MM.1S (cell line): ENCODE measurements around the gene CREB5.

Experiments
- DNase-seq: peaks from one replicate; pipeline ENCODE4 v3.0.0-alpha.2; 2015
- H2AFZ ChIP-seq: fragments of 300-600 bp; sonication (generic); 2 replicates; pipeline ENCODE4 v1.6.0; 2016; ENCODE audit warnings: antibody characterized with exemption, low read length
- H3F3A ChIP-seq: fragments of 300-600 bp; sonication (generic); 2 replicates; pipeline ENCODE4 v1.6.1; 2016; ENCODE audit warnings: mild to moderate bottlenecking, antibody characterized with exemption, low read length, moderate library complexity, mixed read lengths; ENCODE audit not compliant: insufficient read depth
- H3K27ac ChIP-seq: fragments of 300-600 bp; sonication (generic); 2 replicates; pipeline ENCODE4 v1.5.1; 2016; ENCODE audit warnings: mild to moderate bottlenecking, low read length
- H3K27me3 ChIP-seq: fragments of 300-600 bp; sonication (generic); replicated peaks from 2 replicates; pipeline ENCODE4 v1.6.0; 2016; ENCODE audit warnings: low read length; ENCODE audit not compliant: insufficient read depth
- H3K36me3 ChIP-seq: fragments of 300-600 bp; sonication (generic); replicated peaks from 2 replicates; pipeline ENCODE4 v1.6.1; 2016; ENCODE audit warnings: mild to moderate bottlenecking, low read length, mixed read lengths; ENCODE audit not compliant: insufficient read depth
- H3K4me1 ChIP-seq: fragments of 300-600 bp; sonication (generic); 2 replicates; pipeline ENCODE4 v1.6.1; 2016; ENCODE audit warnings: low read length, mixed read lengths
- H3K4me2 ChIP-seq: fragments of 300-600 bp; sonication (generic); 2 replicates; pipeline ENCODE4 v1.6.0; 2016; ENCODE audit warnings: low read depth, low read length
- H3K4me3 ChIP-seq: fragments of 300-600 bp; sonication (generic); 2 replicates; pipeline ENCODE4 v1.5.1; 2016; ENCODE audit warnings: low read length, mixed read lengths
- H3K79me2 ChIP-seq: fragments of 300-600 bp; sonication (generic); 2 replicates; pipeline ENCODE4 v1.6.1; 2016; ENCODE audit warnings: mixed run types, low read length, mixed read lengths
- H3K9ac ChIP-seq: fragments of 300-600 bp; sonication (generic); 2 replicates; pipeline ENCODE4 v1.6.1; 2016; ENCODE audit warnings: low read length, mixed read lengths
- H3K9me2 ChIP-seq: fragments of 300-600 bp; sonication (generic); replicated peaks from 2 replicates; pipeline ENCODE4 v1.6.1; 2016; ENCODE audit warnings: mild to moderate bottlenecking, low read length, mixed read lengths; ENCODE audit not compliant: insufficient read depth
- H3K9me3 ChIP-seq: fragments of 300-600 bp; sonication (generic); replicated peaks from 2 replicates; pipeline ENCODE4 v1.6.1; 2016; ENCODE audit warnings: mild to moderate bottlenecking, low read length, mixed read lengths; ENCODE audit not compliant: insufficient read depth
- H4K20me1 ChIP-seq: fragments of 300-600 bp; sonication (generic); 2 replicates; pipeline ENCODE4 v1.6.1; 2016; ENCODE audit warnings: mild to moderate bottlenecking, low read length, moderate library complexity, mixed read lengths; ENCODE audit not compliant: insufficient read depth
- EZH2 ChIP-seq: fragments of 300-600 bp; sonication (generic); optimal IDR thresholded peaks from 2 replicates; pipeline ENCODE3; 2017; ENCODE audit warnings: low read depth, mild to moderate bottlenecking, antibody characterized with exemption, low read length, mixed read lengths
- EZH2phosphoT487 ChIP-seq: fragments of 300-600 bp; sonication (generic); IDR thresholded peaks from 2 replicates; pipeline ENCODE4 v1.6.1; 2018; ENCODE audit warnings: antibody characterized with exemption, low read length
- TF ChIP-seq, protein P1 (sequence below): fragments of 300-600 bp; sonication (generic); IDR thresholded peaks from 2 replicates; pipeline ENCODE4 v1.5.1; 2016; ENCODE audit warnings: antibody characterized with exemption, low read length, mixed read lengths

Gene CREB5

DNA sequence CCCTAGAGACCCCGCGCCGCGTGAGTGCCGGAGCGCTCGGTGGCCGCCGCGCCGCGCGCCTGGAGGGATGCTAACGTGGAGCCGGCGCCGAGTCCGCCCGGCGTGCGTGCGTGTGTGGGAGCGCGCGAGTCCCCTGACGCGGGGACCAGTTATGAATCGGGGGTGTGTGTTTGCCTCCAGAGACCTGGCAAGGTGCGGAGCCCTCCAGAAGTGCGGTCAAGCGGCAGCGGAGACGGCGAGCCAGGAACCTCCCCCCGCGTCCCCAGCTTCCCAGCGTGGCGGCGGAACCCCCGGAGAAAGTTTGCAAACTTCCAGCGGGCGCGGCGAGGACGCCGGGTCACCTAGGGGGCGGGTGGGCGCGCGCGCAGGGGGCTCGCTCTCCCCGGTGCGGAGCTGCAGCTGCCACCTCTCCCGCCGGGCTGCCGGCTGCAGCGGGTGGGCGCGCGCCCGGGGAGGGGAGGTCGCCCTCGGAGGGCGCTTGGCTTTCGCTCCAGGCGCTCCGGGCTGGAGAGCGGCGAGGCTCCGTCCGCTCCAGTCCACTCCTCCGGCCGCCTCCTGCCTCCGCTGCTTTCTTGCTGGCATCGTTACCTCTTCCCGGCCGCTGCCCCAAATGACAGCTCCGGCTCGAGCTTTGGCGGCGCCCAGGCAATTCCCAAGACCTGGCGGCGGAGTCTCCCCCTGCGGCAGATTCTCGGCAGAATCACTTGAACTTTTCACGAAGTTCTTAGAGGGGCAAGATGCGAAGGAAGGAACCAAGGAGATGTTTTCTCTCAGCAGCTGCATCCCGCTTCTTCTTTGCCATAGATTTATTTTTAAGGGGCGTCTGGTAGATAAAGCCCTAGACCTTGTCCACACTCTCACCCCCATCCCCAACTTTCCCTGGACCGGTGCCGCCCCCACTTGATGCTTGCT is 2.3 kb upstream of the CREB5 start:
- H3K36me3 ChIP-seq: no peaks in the 10 kb centered on the region
- no peak for DNase-seq
- peak overlapping the region; percentile 100 for H3K4me2 ChIP-seq
- H3K4me3 ChIP-seq: peak overlapping the region; percentile 76
- H3K9me3 ChIP-seq: no peaks in the 10 kb centered on the region
- H3K27ac ChIP-seq: no peak overlapping the region
- H3K79me2 ChIP-seq: no peaks in the 10 kb centered on the region
- H3K4me1 ChIP-seq: 0 out of 2 replicates have a peak, but pooled peaks cover 3% of the 10 kb centered on the region
- peak overlapping the region; percentile 91 for H2AFZ ChIP-seq
- TF ChIP-seq EZH2: no peak
- TF ChIP-seq EZH2phosphoT487: no peak
- TF ChIP-seq, protein P1, sequence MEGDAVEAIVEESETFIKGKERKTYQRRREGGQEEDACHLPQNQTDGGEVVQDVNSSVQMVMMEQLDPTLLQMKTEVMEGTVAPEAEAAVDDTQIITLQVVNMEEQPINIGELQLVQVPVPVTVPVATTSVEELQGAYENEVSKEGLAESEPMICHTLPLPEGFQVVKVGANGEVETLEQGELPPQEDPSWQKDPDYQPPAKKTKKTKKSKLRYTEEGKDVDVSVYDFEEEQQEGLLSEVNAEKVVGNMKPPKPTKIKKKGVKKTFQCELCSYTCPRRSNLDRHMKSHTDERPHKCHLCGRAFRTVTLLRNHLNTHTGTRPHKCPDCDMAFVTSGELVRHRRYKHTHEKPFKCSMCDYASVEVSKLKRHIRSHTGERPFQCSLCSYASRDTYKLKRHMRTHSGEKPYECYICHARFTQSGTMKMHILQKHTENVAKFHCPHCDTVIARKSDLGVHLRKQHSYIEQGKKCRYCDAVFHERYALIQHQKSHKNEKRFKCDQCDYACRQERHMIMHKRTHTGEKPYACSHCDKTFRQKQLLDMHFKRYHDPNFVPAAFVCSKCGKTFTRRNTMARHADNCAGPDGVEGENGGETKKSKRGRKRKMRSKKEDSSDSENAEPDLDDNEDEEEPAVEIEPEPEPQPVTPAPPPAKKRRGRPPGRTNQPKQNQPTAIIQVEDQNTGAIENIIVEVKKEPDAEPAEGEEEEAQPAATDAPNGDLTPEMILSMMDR: no peak
- H3K27me3 ChIP-seq: peaks cover 23% of the 10 kb centered on the region
- no peaks in the 10 kb centered on the region for H4K20me1 ChIP-seq
- H3K9me2 ChIP-seq: no peaks in the 10 kb centered on the region
- no peaks in the 10 kb centered on the region; the same call in 1 of the 2 replicates for H3F3A ChIP-seq
- peak overlapping the region; percentile 58 for H3K9ac ChIP-seq

DNA sequence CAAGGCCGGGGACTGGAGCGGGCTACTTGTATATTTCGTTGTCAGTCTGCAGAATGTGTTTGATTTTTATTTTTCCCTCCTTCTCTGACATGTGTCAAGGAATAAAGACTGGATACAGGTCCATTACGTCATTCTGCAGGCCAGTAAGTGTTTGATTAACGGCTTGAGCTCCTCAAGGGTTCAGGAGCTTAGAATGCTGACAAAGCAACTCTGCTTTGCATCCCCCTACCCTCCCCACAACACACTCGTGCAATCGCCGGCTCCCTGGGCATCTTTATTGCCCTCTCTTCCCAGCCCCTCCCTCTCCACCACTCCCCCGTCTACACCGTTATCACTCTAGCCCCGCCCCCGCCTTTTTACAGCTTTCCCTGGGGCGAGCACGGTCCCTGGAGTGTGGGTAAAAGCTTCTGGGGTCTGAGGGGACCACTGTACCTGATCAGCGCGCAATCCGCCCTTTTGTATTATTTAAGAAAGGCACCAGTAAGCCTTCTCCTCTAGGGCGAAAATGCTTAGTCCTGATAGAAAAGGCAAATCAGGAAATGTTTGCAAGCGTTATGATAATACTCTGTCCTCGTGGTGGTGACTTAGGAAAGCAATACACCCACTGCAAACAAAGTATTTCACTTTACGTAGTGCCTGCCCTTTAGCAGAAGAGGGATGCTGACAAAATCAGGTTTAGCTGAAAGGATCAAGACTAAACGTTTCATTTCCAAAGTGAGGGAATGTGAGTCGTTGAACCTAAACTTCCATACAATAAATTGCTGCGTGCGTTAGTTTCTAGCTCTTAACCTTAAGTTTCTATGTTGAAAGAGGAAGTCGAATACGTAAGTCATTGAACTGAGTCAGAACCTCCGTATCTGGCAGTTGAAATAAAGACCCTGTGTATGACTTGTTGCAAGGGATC is 1.4 kb upstream of the CREB5 start:
- H3K27ac ChIP-seq: no peak overlapping the region
- no peaks in the 10 kb centered on the region for H3K9me2 ChIP-seq
- H3K36me3 ChIP-seq: no peaks in the 10 kb centered on the region
- no peaks in the 10 kb centered on the region for H3K9me3 ChIP-seq
- no peak for DNase-seq
- 0 out of 2 replicates have a peak, but pooled peaks cover 3% of the 10 kb centered on the region for H3K4me1 ChIP-seq
- no peak overlapping the region for H3K4me3 ChIP-seq
- H3K4me2 ChIP-seq: peak overlapping the region; percentile 100; the same call in 1 of the 2 replicates
- H3K27me3 ChIP-seq: peaks cover 23% of the 10 kb centered on the region
- H4K20me1 ChIP-seq: no peaks in the 10 kb centered on the region
- no peak for TF ChIP-seq EZH2phosphoT487
- TF ChIP-seq EZH2: no peak
- TF ChIP-seq, protein P1: no peak
- H3K79me2 ChIP-seq: no peaks in the 10 kb centered on the region
- H2AFZ ChIP-seq: no peak overlapping the region
- H3F3A ChIP-seq: no peaks in the 10 kb centered on the region; the same call in 1 of the 2 replicates
- no peak overlapping the region for H3K9ac ChIP-seq

DNA sequence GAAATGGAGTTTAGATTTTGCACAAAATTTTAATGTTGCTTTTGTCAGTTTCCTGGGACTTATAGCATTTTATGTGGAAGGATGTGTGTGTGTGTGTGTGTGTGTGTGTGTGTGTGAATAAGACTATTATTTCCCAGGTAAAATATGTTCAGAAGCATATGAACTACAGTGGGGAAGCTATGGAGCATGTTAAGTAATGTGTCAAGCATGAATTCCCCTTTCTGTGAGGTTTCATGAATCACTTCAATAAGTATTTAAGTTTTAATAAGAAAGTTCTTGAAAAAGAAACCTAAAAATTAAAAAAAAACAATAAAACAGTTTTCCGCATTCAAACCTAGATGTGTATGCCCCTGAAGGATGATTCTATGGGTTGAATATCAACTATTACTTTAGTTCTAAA is 693 bp downstream of the CREB5 start:
- Histone ChIP-seq H3F3A (no peaks in the 10 kb centered on the region), H4K20me1 (no peaks in the 10 kb centered on the region), H3K27me3 (peaks cover 17% of the 10 kb centered on the region), H3K27ac (no peak overlapping the region), H3K9ac (no peak overlapping the region), H3K4me1 (0 out of 2 replicates have a peak, but pooled peaks cover 3% of the 10 kb centered on the region), H3K9me3 (no peaks in the 10 kb centered on the region), H2AFZ (no peak overlapping the region), H3K4me3 (no peak overlapping the region), H3K79me2 (no peaks in the 10 kb centered on the region), H3K9me2 (no peaks in the 10 kb centered on the region), H3K36me3 (no peaks in the 10 kb centered on the region), H3K4me2 (no peak overlapping the region)
- no peak for DNase-seq
- TF ChIP-seq, protein P1: no peak
- no peak for TF ChIP-seq EZH2
- TF ChIP-seq EZH2phosphoT487: no peak
